ENCODE results near the gene CEP68. TPM values are rescaled to one million over a fixed set of nuclear protein-coding genes. Genes with fewer than 3 reads are reported as not detected.

The CEP68 gene
- total RNA-seq, 4 donors from 2014 or later, result 18.5 to 27.5 (median 25.3) TPM

DNA sequence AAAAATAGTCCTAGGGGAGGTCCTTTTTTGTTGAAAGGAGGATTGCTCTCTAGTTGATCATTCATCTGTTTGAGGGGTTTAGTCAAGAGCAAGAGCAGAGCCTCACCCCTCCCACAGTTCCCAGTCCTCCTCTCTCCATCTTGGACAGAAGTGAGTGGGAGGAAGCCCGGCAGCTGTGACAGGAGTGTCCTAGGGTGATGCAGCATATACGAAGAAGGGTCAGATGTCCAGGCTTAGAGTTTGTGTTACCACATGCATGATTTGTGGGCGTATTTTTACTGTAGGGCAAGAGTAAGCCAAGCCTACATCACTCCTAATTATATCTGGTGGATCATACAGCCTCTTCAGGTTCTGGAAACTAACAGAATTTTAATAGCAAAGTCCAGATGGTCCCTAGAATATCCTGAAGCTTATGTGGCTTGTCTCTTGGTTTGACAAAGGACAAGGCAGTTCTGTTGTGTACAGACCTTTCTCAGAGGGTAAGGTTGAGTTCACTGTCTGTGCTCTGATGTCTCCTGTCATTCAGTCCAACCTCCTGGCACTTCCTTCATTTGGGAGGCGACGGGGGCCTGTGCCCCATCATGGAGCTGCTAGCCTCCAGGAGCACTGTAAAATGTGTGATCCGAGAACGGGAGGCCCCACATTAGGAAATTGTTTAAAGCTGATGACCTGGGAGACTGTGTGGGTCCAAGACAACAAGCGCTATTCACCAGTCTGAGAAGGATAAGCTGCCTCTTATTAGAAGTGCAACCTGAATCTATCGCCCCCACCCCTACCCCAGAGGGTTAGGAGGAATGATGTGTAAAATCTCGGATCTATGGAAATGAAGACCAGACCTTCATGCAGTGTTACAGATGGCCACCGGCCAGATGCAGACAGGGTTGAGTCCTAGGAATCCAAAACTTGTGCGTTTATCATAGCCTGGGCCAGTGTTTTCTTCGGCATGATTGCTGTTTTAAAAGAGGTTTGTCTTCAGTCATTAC is 6.9 kb downstream of the CEP68 start:
- 37 to 63% methylated on average over 13 of the region's 13 CpGs for WGBS, 2 donors
- intact Hi-C loops (cut with DNase I; ENCODE audit: low total_unique reads), result no loop called here
- TF ChIP-seq, protein P1, sequence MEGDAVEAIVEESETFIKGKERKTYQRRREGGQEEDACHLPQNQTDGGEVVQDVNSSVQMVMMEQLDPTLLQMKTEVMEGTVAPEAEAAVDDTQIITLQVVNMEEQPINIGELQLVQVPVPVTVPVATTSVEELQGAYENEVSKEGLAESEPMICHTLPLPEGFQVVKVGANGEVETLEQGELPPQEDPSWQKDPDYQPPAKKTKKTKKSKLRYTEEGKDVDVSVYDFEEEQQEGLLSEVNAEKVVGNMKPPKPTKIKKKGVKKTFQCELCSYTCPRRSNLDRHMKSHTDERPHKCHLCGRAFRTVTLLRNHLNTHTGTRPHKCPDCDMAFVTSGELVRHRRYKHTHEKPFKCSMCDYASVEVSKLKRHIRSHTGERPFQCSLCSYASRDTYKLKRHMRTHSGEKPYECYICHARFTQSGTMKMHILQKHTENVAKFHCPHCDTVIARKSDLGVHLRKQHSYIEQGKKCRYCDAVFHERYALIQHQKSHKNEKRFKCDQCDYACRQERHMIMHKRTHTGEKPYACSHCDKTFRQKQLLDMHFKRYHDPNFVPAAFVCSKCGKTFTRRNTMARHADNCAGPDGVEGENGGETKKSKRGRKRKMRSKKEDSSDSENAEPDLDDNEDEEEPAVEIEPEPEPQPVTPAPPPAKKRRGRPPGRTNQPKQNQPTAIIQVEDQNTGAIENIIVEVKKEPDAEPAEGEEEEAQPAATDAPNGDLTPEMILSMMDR (IDR thresholded peaks at IDR 0.05), result no peak
- no peak for TF ChIP-seq POLR2A (IDR thresholded peaks at IDR 0.05)
- H3K4me3 ChIP-seq (ENCODE audit: low read depth, poor library complexity, severe bottlenecking), result no peak overlapping the region
- peak in 1 of 2 donors; percentile 76 for DNase-seq (ENCODE audit: low spot score in 2 of 2)

DNA sequence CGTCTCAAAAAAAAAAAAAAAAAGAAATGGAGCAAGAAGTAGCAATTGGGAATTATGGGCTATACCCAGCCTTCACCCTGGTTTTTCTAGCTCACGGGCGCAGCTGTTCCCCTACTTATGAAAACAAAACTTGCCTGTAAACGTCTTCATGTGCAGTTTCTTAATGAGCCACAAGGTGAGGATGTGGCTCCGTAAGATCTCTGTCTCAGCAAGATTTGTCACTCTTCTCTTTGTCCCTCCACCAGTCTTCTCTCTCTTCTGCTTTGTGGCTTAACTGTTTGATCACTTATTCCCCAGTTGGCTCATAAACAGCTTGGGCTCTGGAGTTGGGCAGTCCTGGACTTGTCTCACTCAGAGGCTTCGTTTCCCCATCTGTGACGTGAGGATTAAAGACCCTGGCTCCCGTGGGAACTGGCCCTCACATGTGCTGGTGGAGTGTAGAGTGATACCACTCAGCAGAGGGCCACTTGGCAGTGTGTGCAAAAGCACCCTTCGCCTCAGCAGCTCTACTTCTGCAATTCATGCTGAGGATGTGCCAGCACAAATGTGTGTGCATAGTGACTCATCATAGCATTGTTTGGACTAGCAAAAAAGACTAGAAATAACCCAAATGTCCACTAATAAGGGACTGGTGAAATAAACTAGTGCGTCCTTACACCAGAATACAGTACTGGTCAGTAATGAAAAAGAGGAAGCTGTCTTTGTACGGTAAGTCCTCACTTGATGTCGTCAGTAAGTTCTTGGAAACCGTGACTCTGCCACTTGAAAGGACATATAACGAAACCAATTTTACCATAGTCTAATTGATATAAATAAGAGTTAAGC is 8.7 kb downstream of the CEP68 start:
- 17 to 18% methylated on average over 13 to 14 of the region's 14 CpGs for WGBS, 2 donors
- intact Hi-C loops (cut with DNase I; ENCODE audit: low total_unique reads), result no loop called here
- peak; percentile 68 to 90 for DNase-seq (ENCODE audit: low spot score in 2 of 2)
- no peak overlapping the region for H3K4me3 ChIP-seq (ENCODE audit: low read depth, poor library complexity, severe bottlenecking)
- no peak for TF ChIP-seq POLR2A (IDR thresholded peaks at IDR 0.05)
- TF ChIP-seq, protein P1 (IDR thresholded peaks at IDR 0.05), result peak in 1 of 3 donors; percentile 72

DNA sequence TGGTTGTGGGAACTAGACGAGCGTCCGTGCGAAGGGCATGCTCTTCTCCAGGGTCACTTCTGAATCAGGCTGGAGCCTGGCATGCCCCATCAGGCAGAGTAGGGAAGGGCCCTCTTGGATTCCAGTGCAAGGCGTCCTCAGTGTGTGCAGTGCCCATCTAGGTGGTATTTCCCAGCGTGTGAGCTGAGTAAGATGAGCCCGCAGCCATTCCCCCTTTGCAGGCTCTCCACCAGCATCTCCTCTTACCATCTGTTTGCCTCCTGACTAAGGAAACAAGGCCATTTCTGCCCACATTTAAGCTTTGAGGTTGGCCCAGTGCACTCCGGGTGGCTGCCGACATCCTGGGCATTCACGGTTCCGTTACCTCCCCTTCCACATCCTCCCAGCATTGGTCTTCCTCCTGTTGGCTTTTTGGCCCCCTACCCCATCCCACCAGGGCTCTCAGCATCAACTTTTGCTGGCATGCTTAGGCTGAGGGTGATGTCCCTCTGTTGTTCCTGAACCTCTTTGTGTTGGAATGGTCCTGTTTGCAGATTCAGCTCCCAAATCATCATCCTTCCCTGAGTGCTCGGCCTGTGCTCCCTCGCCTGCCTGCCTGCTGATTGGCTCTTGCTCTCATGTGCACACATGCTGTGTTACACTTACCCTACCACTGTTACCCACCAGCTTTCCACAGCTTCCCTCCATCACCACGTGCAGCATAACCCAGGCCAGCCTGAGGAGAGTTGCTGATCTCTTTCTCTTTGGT is 11.8 kb downstream of the CEP68 start:
- intact Hi-C loops (cut with DNase I; ENCODE audit: low total_unique reads), result no loop called here
- 68 to 72% methylated on average over 14 of the region's 14 CpGs for WGBS, 2 donors
- H3K4me3 ChIP-seq (ENCODE audit: low read depth, poor library complexity, severe bottlenecking), result no peak overlapping the region
- DNase-seq (ENCODE audit: low spot score in 2 of 2), result peak in 1 of 2 donors; percentile 68
- no peak for TF ChIP-seq POLR2A (IDR thresholded peaks at IDR 0.05)

DNA sequence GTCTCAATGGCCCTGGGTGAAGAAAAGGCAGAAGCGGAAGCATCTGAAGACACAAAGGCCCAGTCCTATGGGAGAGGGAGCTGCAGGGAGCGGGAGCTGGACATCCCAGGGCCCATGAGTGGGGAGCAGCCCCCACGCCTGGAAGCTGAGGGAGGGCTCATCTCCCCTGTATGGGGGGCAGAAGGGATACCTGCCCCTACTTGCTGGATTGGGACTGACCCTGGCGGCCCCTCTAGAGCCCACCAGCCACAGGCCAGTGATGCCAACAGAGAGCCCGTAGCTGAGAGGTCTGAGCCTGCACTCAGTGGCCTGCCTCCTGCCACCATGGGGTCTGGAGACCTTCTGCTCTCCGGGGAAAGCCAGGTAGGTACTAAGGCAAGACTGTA is 13.2 kb downstream of the CEP68 start:
- peak in 1 of 2 donors; percentile 72 for DNase-seq (ENCODE audit: low spot score in 2 of 2)
- no peak for TF ChIP-seq POLR2A (IDR thresholded peaks at IDR 0.05)
- TF ChIP-seq, protein P1 (IDR thresholded peaks at IDR 0.05), result no peak
- no peak overlapping the region for H3K4me3 ChIP-seq (ENCODE audit: low read depth, poor library complexity, severe bottlenecking)
- 73 to 95% methylated on average over 6 of the region's 6 CpGs for WGBS, 2 donors
- intact Hi-C loops (cut with DNase I; ENCODE audit: low total_unique reads), result no loop called here

DNA sequence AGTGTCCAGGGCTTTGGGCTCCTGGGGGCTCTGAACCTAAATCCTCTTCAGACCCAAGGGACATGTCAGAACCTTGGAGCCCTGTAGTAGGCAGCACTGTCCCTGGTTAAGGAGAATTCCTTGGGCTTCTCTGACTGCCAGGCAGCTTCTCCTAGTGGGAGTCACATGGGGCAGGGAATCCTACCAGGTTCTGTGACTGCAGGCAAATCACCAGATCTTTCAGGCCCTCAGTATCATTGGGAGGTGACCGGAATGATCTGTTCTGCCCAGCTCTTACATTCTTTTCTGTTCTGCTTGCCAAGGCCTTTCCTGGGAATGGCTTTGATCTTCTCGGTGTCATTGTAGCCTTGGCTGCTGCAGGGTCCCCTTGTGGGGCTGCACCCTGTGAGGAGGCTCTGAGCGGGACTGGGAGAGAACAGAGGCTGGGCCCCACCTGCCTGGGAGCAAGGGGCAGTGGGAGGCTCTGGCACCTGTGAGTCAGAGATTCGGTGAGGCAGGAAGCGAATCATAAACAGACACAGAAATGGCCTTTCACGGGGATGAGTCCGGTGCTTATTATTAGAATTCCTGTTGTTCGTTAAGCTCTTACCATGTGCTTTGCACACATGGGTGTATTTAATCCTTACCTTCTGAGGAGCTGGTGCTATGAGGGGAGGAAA is 14.1 kb downstream of the CEP68 start:
- no peak for TF ChIP-seq POLR2A (IDR thresholded peaks at IDR 0.05)
- TF ChIP-seq, protein P1 (IDR thresholded peaks at IDR 0.05), result no peak
- H3K4me3 ChIP-seq (ENCODE audit: low read depth, poor library complexity, severe bottlenecking), result no peak overlapping the region
- DNase-seq (ENCODE audit: low spot score in 2 of 2), result peak in 1 of 2 donors; percentile 84
- WGBS, 2 donors, result 54 to 59% methylated on average over 8 of the region's 8 CpGs
- intact Hi-C loops (cut with DNase I; ENCODE audit: low total_unique reads), result no loop called here
